ENCODE results near the gene CRACR2A.

CRACR2A gene

GRCh38 chr12:3704512-3705353 is 48.2 kb downstream of the CRACR2A start:
- Histone ChIP-seq H3K36me3 (ENCODE audit: low read depth) (no peaks in the 10 kb centered on the region), H3K27me3 (ENCODE audit: insufficient read depth, poor library complexity, severe bottlenecking) (no peaks in the 10 kb centered on the region), H3K9me3 (ENCODE audit: severe bottlenecking) (no peaks in the 10 kb centered on the region), H3K4me3 (ENCODE audit: severe bottlenecking) (no peak overlapping the region), H3K27ac (ENCODE audit: poor library complexity, severe bottlenecking) (no peak overlapping the region), H3K4me1 (ENCODE audit: insufficient read depth, poor library complexity, severe bottlenecking) (no peaks in the 10 kb centered on the region)
- no peak for DNase-seq (ENCODE audit: low spot score)
- no peak for ATAC-seq (ENCODE audit: low read depth)
- no peak for TF ChIP-seq CTCF (IDR thresholded peaks at IDR 0.05; ENCODE audit: poor library complexity, severe bottlenecking)

GRCh38 chr12:3700861-3701260 is 52.0 kb downstream of the CRACR2A start:
- H3K27me3 ChIP-seq (ENCODE audit: insufficient read depth, poor library complexity, severe bottlenecking) = no peaks in the 10 kb centered on the region
- TF ChIP-seq CTCF (IDR thresholded peaks at IDR 0.05; ENCODE audit: poor library complexity, severe bottlenecking) = no peak
- H3K9me3 ChIP-seq (ENCODE audit: severe bottlenecking) = no peaks in the 10 kb centered on the region
- H3K36me3 ChIP-seq (ENCODE audit: low read depth) = no peaks in the 10 kb centered on the region
- DNase-seq (ENCODE audit: low spot score) (no peak), ATAC-seq (ENCODE audit: low read depth) (no peak)
- H3K4me3 ChIP-seq (ENCODE audit: severe bottlenecking) = no peak overlapping the region
- H3K27ac ChIP-seq (ENCODE audit: poor library complexity, severe bottlenecking) = no peak overlapping the region
- H3K4me1 ChIP-seq (ENCODE audit: insufficient read depth, poor library complexity, severe bottlenecking) = peaks cover 11% of the 10 kb centered on the region

GRCh38 chr12:3698218-3698974 is 54.5 kb downstream of the CRACR2A start:
- TF ChIP-seq CTCF (IDR thresholded peaks at IDR 0.05; ENCODE audit: poor library complexity, severe bottlenecking) = no peak
- H3K4me1 ChIP-seq (ENCODE audit: insufficient read depth, poor library complexity, severe bottlenecking) = peaks cover 11% of the 10 kb centered on the region
- ATAC-seq (ENCODE audit: low read depth) = peak; percentile 100
- peak overlapping the region; percentile 64 for H3K27ac ChIP-seq (ENCODE audit: poor library complexity, severe bottlenecking)
- H3K27me3 ChIP-seq (ENCODE audit: insufficient read depth, poor library complexity, severe bottlenecking) = no peaks in the 10 kb centered on the region
- no peaks in the 10 kb centered on the region for H3K9me3 ChIP-seq (ENCODE audit: severe bottlenecking)
- DNase-seq (ENCODE audit: low spot score) = no peak
- H3K36me3 ChIP-seq (ENCODE audit: low read depth) = no peaks in the 10 kb centered on the region
- no peak overlapping the region for H3K4me3 ChIP-seq (ENCODE audit: severe bottlenecking)

- ATAC-seq (ENCODE audit: low read depth) (no peak), DNase-seq (ENCODE audit: low spot score) (no peak)
- H3K4me1 ChIP-seq (ENCODE audit: insufficient read depth, poor library complexity, severe bottlenecking) = peaks cover 11% of the 10 kb centered on the region
- no peaks in the 10 kb centered on the region for H3K36me3 ChIP-seq (ENCODE audit: low read depth)
- H3K9me3 ChIP-seq (ENCODE audit: severe bottlenecking) = no peaks in the 10 kb centered on the region
- H3K27ac ChIP-seq (ENCODE audit: poor library complexity, severe bottlenecking) = peak overlapping the region; percentile 64
- no peaks in the 10 kb centered on the region for H3K27me3 ChIP-seq (ENCODE audit: insufficient read depth, poor library complexity, severe bottlenecking)
- no peak overlapping the region for H3K4me3 ChIP-seq (ENCODE audit: severe bottlenecking)
- TF ChIP-seq CTCF (IDR thresholded peaks at IDR 0.05; ENCODE audit: poor library complexity, severe bottlenecking) = no peak
Measured at GRCh38 chr12:3697311-3697870, 55.5 kb downstream of the CRACR2A start.
